Nephron progenitor cell (in vitro differentiated cells): ENCODE data around the gene CMIP.

Experiments
- DNase-seq: peaks from one replicate; pipeline ENCODE4 v3.0.0; 2021
- H3K27ac Mint-ChIP-seq: 2 replicates; pipeline ENCODE4 v1.8.0; 2021; ENCODE audit warnings: mild to moderate bottlenecking, moderate library complexity, mixed read lengths
- H3K27me3 Mint-ChIP-seq: 2 replicates; pipeline ENCODE4 v1.8.0; 2021; ENCODE audit warnings: mild to moderate bottlenecking, low read depth, mixed read lengths; ENCODE audit not compliant: poor library complexity
- H3K36me3 Mint-ChIP-seq: 2 replicates; pipeline ENCODE4 v1.8.0; 2021; ENCODE audit warnings: low read depth, mixed read lengths
- H3K4me1 Mint-ChIP-seq: 2 replicates; pipeline ENCODE4 v1.8.0; 2021; ENCODE audit warnings: mixed read lengths
- H3K4me3 Mint-ChIP-seq: 2 replicates; pipeline ENCODE4 v1.8.0; 2021; ENCODE audit warnings: mild to moderate bottlenecking, moderate library complexity, mixed read lengths
- H3K9me3 Mint-ChIP-seq: 2 replicates; pipeline ENCODE4 v1.8.0; 2021; ENCODE audit warnings: mild to moderate bottlenecking, moderate library complexity, mixed read lengths
- TF ChIP-seq, protein P1 (sequence below): fragments of 200-600 bp; sonication (generic); IDR thresholded peaks from 2 replicates; pipeline ENCODE4 v1.5.0; 2021; ENCODE audit warnings: antibody characterized with exemption

The CMIP gene

DNA sequence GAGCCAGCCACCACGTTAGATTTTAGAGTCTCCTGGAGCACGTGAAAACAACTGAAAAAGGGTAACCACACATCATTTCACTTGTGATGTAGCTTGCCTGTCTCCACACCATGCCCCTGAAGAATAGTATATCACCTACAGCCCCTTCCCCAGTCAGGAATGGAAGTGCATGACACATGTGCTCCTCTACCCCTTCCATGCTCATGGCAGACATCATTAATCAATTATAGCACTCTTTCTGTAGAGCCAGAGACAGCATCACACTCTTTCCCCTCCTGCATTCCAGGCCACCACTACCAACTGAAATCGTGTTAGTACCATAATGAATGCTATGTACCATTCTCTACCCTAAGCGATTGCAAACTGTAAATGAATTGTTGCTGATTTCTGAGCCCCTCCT lies 221.0 kb downstream of the CMIP start:
- H3K27me3 Mint-ChIP-seq, result no peaks in the 10 kb centered on the region
- DNase-seq, result no peak
- TF ChIP-seq, protein P1, sequence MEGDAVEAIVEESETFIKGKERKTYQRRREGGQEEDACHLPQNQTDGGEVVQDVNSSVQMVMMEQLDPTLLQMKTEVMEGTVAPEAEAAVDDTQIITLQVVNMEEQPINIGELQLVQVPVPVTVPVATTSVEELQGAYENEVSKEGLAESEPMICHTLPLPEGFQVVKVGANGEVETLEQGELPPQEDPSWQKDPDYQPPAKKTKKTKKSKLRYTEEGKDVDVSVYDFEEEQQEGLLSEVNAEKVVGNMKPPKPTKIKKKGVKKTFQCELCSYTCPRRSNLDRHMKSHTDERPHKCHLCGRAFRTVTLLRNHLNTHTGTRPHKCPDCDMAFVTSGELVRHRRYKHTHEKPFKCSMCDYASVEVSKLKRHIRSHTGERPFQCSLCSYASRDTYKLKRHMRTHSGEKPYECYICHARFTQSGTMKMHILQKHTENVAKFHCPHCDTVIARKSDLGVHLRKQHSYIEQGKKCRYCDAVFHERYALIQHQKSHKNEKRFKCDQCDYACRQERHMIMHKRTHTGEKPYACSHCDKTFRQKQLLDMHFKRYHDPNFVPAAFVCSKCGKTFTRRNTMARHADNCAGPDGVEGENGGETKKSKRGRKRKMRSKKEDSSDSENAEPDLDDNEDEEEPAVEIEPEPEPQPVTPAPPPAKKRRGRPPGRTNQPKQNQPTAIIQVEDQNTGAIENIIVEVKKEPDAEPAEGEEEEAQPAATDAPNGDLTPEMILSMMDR, result no peak
- peaks cover 35% of the 10 kb centered on the region for H3K36me3 Mint-ChIP-seq
- no peak overlapping the region for H3K4me3 Mint-ChIP-seq
- peaks cover 26% of the 10 kb centered on the region for H3K4me1 Mint-ChIP-seq
- no peaks in the 10 kb centered on the region for H3K9me3 Mint-ChIP-seq
- H3K27ac Mint-ChIP-seq, result no peak overlapping the region

DNA sequence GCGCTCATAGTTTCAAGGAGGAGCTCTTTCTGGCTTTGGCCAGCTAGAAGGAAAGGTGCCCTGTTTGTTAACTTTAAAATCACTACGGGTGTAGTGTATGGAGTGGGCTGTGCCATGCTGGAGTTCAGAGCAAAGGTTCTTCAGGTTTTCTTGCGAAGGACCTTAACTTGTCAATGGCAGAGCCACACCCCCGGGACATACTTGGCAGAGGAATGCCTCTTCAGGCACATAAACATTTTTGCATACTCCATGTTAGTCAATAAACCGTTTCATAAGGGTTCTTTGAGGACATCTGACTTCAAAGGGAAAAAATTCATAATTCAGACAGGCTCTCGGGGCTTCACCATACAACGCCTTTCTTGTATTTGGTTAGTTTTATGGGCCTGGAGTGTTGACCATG lies 221.5 kb downstream of the CMIP start:
- TF ChIP-seq, protein P1, result no peak
- H3K27ac Mint-ChIP-seq, result no peak overlapping the region
- H3K4me1 Mint-ChIP-seq, result peaks cover 23% of the 10 kb centered on the region
- peaks cover 38% of the 10 kb centered on the region for H3K36me3 Mint-ChIP-seq
- no peak overlapping the region for H3K4me3 Mint-ChIP-seq
- no peaks in the 10 kb centered on the region for H3K9me3 Mint-ChIP-seq
- no peaks in the 10 kb centered on the region for H3K27me3 Mint-ChIP-seq
- no peak for DNase-seq

DNA sequence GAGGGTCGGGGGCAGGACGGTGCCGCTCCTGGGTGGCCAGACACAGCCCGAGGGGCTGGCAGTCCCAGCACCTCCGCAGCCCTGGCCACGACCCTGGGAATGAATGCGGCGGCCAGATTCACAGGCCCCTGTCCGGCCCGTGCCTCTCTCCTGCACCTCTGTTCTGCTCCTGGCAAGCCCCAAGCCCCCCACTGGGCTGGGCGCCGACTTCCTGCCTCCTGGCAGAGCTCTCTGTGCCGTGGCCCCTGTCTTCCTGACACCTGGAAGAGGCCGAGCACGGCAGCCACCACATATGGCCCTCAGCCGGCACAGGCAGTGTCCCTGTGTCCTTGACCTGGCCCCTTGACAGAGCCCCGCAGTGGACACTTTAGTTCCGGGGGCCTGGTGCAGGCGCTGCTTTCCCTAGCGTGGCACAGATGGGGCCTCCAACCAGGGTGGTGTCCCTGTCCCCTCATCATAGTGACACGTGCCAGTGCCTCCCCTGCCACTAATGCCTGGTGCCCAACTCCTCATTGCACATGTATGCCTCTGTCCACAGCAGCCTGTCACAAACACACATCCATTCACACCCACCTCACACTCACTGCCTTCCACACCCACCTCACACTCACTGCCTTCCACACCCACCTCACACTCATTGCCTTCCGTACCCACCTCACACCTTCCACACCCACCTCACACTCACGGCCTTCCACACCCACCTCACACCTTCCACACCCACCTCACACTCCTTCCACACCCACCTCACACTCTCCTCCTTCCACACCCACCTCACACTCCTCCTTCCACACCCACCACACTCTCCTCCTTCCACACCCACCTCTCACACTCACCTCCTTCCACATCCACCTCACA lies 223.9 kb downstream of the CMIP start:
- Mint-ChIP-seq H3K36me3 (peaks cover 47% of the 10 kb centered on the region), H3K4me3 (no peak overlapping the region), H3K27me3 (no peaks in the 10 kb centered on the region), H3K27ac (peak overlapping the region; percentile 85), H3K9me3 (no peaks in the 10 kb centered on the region), H3K4me1 (peaks cover 14% of the 10 kb centered on the region)
- TF ChIP-seq, protein P1, result no peak
- no peak for DNase-seq

DNA sequence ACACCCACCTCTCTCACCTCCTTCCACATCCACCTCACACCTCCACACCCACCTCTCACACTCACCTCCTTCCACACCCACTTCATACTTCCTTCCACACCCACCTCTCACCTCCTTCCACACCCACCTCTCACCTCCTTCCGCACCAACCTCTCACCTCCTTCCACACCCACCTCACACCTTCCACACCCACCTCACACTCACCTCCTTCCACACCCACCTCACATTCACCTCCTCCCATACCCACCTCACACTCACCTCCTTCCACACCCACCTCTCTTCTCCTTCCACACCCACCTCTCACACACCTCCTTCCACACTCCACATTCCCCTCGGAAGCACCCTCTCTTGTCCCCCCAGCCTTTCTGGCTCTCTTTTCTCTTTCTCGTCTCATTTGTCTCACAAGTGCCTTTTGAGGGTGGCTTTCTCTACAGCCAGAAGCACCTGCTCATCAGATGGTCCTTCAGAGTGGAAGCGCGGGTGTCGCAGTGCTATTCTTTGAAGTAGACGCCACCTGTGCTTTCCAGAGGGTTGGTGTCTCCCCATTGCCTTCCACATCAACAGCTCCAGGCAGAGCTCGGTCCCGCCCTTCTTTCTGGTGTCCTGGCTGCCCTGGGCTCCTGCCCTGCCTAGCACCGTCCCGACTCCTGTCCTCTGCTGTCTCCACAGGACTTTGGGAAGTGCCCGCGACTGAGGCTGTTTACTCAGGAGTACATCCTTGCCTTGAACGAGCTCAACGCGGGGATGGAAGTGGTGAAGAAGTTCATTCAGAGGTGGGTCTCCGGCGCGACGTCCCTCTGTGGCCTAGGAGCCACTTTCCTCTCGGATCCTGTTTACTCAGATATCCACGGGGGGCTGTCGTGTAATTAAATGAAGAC lies 225.1 kb downstream of the CMIP start:
- DNase-seq, result no peak
- H3K4me3 Mint-ChIP-seq, result no peak overlapping the region
- H3K27me3 Mint-ChIP-seq, result no peaks in the 10 kb centered on the region
- H3K4me1 Mint-ChIP-seq, result peaks cover 14% of the 10 kb centered on the region
- H3K27ac Mint-ChIP-seq, result no peak overlapping the region
- peaks cover 48% of the 10 kb centered on the region for H3K36me3 Mint-ChIP-seq
- H3K9me3 Mint-ChIP-seq, result no peaks in the 10 kb centered on the region
- TF ChIP-seq, protein P1, result no peak

DNA sequence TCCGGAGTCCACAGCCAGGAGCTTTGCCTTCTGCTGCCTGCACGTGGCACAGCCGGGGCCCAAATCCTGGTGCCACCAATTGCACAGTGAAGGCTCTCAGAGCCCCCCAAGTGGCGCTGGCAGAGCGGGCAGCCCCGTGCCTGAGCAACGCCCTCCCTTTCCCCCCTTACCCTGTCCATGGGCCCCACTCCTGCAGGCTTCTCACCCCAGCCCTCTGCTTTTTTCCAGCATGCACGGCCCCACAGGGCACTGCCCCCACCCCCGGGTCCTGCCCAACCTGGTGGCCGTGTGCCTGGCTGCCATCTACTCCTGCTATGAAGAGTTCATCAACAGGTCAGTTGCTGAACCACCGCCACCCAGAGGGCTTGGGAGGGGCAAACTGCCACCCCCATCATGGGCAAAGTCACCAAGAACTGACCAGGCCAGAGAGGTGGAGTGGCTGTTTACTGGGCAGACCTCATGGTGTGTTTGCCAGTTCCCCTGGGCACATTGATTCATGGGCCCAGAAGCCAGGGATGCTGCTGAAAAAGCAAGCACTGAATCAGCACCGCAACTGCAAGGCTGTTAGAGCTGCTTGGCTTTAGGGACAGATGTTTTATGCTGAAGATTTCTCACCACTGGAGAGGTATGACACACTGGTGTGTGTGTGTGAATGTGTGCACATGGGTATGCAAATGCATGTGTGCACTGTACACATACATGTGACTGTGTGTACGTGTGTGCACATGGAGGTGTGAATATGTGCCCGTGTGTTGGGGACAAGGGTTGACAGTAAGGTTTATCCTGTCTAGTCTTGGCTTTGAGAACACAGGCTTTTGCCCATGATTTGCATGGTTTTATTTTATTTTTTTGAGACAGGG lies 227.4 kb downstream of the CMIP start:
- H3K4me3 Mint-ChIP-seq, result no peak overlapping the region
- peaks cover 37% of the 10 kb centered on the region for H3K36me3 Mint-ChIP-seq
- H3K4me1 Mint-ChIP-seq, result peaks cover 8% of the 10 kb centered on the region
- H3K27me3 Mint-ChIP-seq, result no peaks in the 10 kb centered on the region
- no peaks in the 10 kb centered on the region for H3K9me3 Mint-ChIP-seq
- no peak overlapping the region for H3K27ac Mint-ChIP-seq
- TF ChIP-seq, protein P1, result no peak
- no peak for DNase-seq
